ENCODE measurements around the gene YAE1. TPM values are rescaled to one million over a fixed set of nuclear protein-coding genes. Genes with fewer than 3 reads are reported as not detected.

The YAE1 gene
- total RNA-seq, 1 donor from 2014 or later: 24.8 TPM

- DNase-seq (ENCODE audit: low spot score): no peak
Measured at GRCh38 chr7:39608278-39608677, 42.1 kb downstream of the YAE1 start.

DNA sequence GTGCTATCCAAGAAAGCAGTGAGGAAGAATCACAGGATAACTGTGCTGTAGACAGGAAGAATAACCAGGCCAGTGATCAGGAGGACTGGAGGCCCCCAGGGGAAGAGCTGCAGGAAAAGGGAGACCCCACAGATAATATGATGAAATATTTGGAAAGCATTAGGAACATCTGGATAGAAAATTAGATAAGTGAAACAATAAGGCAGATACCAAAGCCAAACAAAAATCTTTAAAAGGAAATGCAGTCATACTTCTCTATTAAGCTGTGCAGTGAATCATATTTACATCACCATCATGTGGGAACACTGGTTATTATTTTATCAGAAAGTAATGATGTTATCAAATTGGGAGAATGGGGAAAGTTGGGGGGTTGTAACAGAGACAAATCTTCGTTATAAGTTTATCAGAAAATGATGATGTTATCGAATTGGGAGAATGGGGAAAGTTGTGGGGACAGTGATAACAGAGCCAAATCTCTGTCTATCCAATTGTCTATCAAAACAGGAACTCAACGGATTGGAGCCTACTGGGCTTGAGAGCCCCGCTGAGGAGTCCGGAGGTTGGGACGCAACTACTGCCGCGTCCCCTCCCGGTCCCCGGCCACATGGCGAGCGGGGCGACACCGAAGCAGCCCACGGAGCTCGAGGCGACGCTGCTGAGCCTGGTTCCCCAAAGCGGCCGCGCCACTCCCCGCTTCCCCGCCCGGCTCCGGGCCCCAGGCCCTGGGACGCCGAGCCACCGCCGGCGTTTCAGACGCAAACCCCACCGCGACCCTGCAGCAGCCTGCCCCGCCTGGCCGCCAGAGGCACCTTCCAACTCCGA lies 43.1 kb downstream of the YAE1 start:
- no peak for DNase-seq (ENCODE audit: low spot score)

DNA sequence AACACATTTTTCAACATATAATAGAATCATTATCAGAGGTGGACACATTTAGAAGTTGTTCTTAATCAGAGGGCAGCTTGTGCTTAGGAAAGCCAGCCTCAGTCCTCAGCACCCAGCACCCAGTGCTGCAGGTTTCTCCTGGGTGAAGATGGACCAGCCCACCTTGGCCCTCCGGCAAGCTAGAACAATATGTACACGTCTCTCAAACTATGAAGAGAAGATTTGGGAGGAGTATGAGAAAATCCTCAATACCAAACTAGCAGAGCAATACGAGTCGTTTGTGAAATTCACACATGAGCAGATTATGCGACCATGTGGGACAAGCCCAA lies 43.7 kb downstream of the YAE1 start:
- DNase-seq (ENCODE audit: low spot score): no peak

GRCh38 chr7:39613577-39613976 lies 47.4 kb downstream of the YAE1 start:
- DNase-seq (ENCODE audit: low spot score): no peak

GRCh38 chr7:39614299-39614698 lies 48.1 kb downstream of the YAE1 start:
- no peak for DNase-seq (ENCODE audit: low spot score)

DNA sequence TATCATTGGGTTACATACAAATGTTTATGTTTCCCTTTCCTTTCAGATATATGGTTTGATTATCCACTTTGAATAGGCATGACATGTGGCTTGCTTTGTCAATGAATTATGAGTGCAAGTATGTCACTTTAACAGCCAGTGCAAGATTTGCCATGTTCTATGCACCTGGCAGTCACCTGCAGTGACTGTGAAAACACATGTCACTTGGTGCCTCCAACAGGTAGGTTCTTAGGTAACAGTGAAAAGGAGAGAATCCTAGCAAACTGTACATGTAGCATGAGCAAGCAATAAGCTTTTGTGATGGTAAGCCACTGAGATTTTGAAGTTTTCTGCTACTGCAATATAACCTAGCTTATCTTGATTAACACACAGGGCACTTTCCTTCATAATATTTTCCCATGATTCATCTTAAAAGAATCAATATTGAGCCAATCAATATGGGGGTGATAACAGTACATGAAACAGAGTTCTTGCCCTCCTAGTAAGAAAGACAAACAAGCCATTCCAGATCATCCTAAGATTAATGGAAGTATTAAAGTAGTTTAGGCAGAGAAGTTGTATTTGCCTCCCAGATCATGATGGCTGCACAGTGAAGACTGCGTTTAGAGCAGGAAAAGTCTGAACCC lies 49.3 kb downstream of the YAE1 start:
- DNase-seq (ENCODE audit: low spot score): no peak

DNA sequence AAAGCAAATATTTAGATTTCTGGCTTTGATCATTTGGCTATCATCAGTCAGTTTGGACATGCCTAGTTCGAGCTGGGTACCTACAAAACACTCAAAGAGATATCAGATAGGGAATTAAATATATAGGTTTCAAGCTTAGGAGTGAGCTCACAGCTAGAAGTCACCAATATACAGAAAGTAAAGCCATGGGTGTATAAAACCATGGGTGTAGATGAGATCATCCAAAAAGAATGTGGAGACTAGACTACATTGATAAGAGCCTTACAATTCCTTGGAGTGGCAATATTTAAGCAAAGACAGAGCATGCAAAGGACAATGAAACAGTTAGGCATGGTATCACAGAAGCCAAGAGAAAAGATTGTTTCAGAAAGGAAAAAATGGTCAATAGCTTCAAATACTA lies 49.9 kb downstream of the YAE1 start:
- no peak for DNase-seq (ENCODE audit: low spot score)

- no peak for DNase-seq (ENCODE audit: low spot score)
Measured at GRCh38 chr7:39617005-39617404, 50.8 kb downstream of the YAE1 start.

DNA sequence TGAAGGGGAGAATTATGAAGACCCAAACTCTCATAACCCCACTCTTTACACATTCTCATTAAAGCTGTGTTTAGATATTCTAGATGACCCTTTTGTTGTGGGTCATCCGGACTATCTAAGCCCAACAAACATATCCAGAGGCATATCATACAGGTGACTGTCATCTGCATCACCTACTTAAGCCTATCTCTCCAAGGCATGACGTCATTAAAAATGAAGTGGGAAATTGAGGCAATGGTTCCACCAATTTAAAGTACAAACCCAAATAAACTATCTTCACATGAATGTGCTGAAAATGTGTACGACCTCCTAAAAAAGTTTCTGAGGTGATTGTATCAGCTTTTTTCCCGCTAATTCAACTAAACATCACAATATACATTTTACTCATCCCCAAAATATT lies 52.7 kb downstream of the YAE1 start:
- DNase-seq (ENCODE audit: low spot score): no peak

DNA sequence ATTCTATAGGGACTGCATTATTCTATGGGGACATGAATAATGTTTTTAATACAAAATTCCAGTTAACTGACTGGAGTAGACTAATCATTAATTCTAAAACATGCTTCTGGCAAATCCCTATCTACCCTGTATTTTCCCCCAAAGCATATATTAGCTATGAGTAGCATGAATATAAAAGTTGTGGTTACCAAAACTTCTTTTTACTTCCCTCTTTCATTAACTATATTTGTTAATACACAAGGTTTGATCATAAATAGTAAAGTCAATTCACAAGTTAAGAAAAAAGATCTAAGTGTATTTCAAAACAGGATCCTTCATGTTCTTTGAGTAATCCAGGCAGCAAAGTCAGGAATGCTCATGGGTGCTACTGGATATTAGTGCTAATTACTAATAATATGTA lies 54.3 kb downstream of the YAE1 start:
- DNase-seq (ENCODE audit: low spot score): no peak

DNA sequence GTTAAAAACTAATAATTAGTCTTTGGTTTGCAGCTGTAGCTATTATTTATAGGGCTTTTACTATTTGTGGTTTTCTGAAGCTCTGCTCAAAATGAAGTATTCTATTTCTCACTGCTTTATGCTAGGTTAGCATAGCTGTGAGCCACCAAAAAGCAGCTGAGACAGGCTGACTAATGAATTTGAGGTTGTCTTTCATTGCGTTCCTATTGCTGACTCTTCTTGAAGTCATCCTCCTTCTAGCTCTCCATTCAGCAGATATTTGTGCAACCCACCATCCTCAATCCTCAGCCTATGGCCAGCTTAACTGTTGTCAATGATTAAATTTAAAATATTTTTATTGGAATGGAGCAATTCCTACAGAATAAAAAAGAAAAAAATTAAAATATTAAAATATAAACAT lies 55.1 kb downstream of the YAE1 start:
- DNase-seq (ENCODE audit: low spot score): no peak

- DNase-seq (ENCODE audit: low spot score): no peak
Measured at GRCh38 chr7:39621784-39622411, 55.7 kb downstream of the YAE1 start.

Other genes starting within 250 kb of the YAE1 start
- 20.0 TPM for gene RALA, start 57.2 kb downstream of the YAE1 start, total RNA-seq

All from ureter (tissue), 1 donor.